ENCODE measurements around the gene KLHL29. TPM values are rescaled to one million over a fixed set of nuclear protein-coding genes. Genes with fewer than 3 reads are reported as not detected.

Gene KLHL29
- total and polyA plus RNA-seq, 5 donors, result 1.7 to 4.0 (median 2.0) TPM

GRCh38 chr2:23697256-23698075, 312.5 kb downstream of the KLHL29 start:
- no peaks in the 10 kb centered on the region for H3K27me3 ChIP-seq (ENCODE audit: control insufficient read depth, insufficient read depth)

DNA sequence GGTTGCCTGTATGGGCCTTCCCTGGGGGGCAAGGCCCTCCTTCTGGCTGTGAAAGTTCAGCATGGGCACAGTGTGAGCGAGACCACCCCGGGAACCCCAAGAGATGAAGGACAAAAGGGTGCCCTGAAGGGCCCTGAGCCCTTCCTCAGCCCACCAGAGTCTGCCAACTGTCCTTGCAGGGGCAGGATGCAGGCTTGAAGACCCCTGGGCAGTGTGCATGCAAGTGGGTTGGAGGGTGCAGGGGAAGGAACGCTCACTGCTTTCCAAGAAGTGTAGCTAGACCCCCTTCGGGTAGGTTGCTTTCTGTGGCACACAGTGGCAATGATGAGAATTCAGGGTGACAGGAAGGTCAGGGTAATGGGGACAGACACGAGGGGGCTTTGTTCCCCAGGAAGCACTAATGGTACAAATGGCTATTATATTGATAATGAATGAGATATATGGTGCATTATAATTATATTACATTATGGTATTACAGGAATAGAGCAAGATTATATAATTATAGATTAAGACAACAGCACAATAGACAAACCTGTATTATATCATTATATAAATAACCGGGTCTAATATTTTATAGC, 313.2 kb downstream of the KLHL29 start:
- intact Hi-C loops (cut with DNase I), result no loop called here
- no peak for ATAC-seq
- no peaks in the 10 kb centered on the region for H3K4me1 ChIP-seq (ENCODE audit: control insufficient read depth, insufficient read depth, low read length)
- H3K9me3 ChIP-seq (ENCODE audit: control insufficient read depth, low read length), result no peaks in the 10 kb centered on the region
- no peak for DNase-seq
- no peak overlapping the region for H3K27ac ChIP-seq (ENCODE audit: low read length)
- H3K27me3 ChIP-seq (ENCODE audit: control insufficient read depth, insufficient read depth), result no peaks in the 10 kb centered on the region
- H3K4me3 ChIP-seq (ENCODE audit: low read length), result no peak overlapping the region
- WGBS, result 76% methylated on average over 6 of the region's 6 CpGs

More at GRCh38 chr2:23697256-23698075, 312.5 kb downstream of the KLHL29 start:
- DNase-seq (no peak), ATAC-seq (no peak)
- H3K9me3 ChIP-seq (ENCODE audit: control insufficient read depth, low read length), result no peaks in the 10 kb centered on the region
- H3K27ac ChIP-seq (ENCODE audit: low read length), result no peak overlapping the region
- intact Hi-C loops (cut with DNase I), result no loop called here
- 81% methylated on average over 12 of the region's 12 CpGs for WGBS
- H3K4me3 ChIP-seq (ENCODE audit: low read length), result no peak overlapping the region
- no peaks in the 10 kb centered on the region for H3K4me1 ChIP-seq (ENCODE audit: control insufficient read depth, insufficient read depth, low read length)

DNA sequence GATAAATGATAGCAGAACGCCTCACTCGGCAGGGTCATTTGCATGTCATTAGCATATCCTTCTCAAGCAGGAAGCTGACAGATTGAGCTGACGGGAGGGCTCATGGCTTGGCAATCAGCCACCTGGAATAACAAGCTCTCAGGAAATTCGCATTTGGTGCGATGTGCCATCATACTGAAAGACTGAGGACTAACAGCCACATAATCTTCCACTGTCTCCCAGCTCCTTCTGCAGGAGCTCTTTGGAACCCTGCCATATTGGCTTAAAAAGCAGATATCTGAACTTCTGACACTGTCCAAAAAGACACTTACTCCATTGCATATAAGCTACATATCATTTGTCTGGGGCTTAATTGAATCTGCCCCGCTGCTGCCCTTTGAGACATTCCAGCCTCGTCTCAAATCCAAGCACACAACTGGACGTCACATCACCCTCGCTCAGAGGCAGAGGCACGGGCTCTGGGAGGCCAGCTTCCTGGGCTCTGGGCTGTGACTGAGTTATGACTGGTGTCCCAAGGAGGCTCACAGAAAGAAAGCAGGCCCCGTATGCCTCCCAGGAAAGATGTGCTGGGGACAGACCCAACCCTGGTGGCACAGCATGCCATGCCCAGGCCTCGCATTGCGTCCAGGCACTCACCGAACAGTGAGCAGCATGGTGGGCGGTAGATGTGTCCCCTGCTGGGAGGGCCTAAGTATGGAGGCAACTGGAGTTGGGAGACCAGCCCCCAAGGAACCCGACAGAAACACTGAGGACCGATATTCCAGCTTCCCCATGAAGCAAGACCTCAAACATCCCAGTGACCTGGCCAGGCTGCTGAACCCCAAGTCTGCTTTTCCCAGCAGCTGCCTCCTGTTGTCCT, 314.0 kb downstream of the KLHL29 start:
- H3K27me3 ChIP-seq (ENCODE audit: control insufficient read depth, insufficient read depth), result no peaks in the 10 kb centered on the region
- H3K4me3 ChIP-seq (ENCODE audit: low read length), result no peak overlapping the region
- WGBS, result 68% methylated on average over 17 of the region's 17 CpGs
- no peaks in the 10 kb centered on the region for H3K4me1 ChIP-seq (ENCODE audit: control insufficient read depth, insufficient read depth, low read length)
- ATAC-seq (peak in 1 of 2 donors; percentile 7), DNase-seq (no peak)
- intact Hi-C loops (cut with DNase I), result no loop called here
- H3K27ac ChIP-seq (ENCODE audit: low read length), result no peak overlapping the region
- H3K9me3 ChIP-seq (ENCODE audit: control insufficient read depth, low read length), result no peaks in the 10 kb centered on the region

DNA sequence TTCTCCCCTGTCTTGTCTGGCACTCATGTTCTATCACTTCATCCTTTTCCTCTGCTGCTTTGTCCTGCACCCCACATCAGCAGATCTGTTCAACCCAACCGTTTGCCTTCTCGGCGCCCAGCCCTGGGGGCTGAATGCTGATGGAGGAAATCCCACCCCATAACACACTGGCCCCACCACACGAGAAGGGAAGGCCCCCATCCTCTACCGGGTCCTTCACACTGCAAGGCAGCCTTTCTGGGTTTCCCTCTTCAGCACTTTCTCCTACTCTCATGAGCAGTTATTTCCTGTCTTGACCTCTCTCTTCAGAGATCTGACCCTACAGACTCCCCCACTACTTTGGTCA, 314.6 kb downstream of the KLHL29 start:
- intact Hi-C loops (cut with DNase I), result no loop called here
- H3K4me3 ChIP-seq (ENCODE audit: low read length), result no peak overlapping the region
- 94% methylated on average over 5 of the region's 5 CpGs for WGBS
- DNase-seq (no peak), ATAC-seq (no peak)
- H3K27me3 ChIP-seq (ENCODE audit: control insufficient read depth, insufficient read depth), result no peaks in the 10 kb centered on the region
- no peaks in the 10 kb centered on the region for H3K4me1 ChIP-seq (ENCODE audit: control insufficient read depth, insufficient read depth, low read length)
- no peaks in the 10 kb centered on the region for H3K9me3 ChIP-seq (ENCODE audit: control insufficient read depth, low read length)
- H3K27ac ChIP-seq (ENCODE audit: low read length), result no peak overlapping the region

- H3K27me3 ChIP-seq (ENCODE audit: control insufficient read depth, insufficient read depth), result no peaks in the 10 kb centered on the region
- no peak for DNase-seq
- no peaks in the 10 kb centered on the region for H3K9me3 ChIP-seq (ENCODE audit: control insufficient read depth, low read length)
- intact Hi-C loops (cut with DNase I), result no loop called here
- ATAC-seq, result no peak
- WGBS, result 80% methylated on average over 5 of the region's 5 CpGs
- no peak overlapping the region for H3K27ac ChIP-seq (ENCODE audit: low read length)
- H3K4me3 ChIP-seq (ENCODE audit: low read length), result no peak overlapping the region
- H3K4me1 ChIP-seq (ENCODE audit: control insufficient read depth, insufficient read depth, low read length), result no peaks in the 10 kb centered on the region
Observed at GRCh38 chr2:23700627-23701026, 315.6 kb downstream of the KLHL29 start.

- Histone ChIP-seq H3K27ac (ENCODE audit: low read length) (no peak overlapping the region), H3K9me3 (ENCODE audit: control insufficient read depth, low read length) (no peaks in the 10 kb centered on the region), H3K4me3 (ENCODE audit: low read length) (no peak overlapping the region), H3K27me3 (ENCODE audit: control insufficient read depth, insufficient read depth) (no peaks in the 10 kb centered on the region), H3K4me1 (ENCODE audit: control insufficient read depth, insufficient read depth, low read length) (no peaks in the 10 kb centered on the region)
- ATAC-seq (no peak), DNase-seq (peak in 1 of 3 donors; percentile 29)
- intact Hi-C loops (cut with DNase I), result no loop called here
- WGBS, result 96% methylated on average over 17 of the region's 17 CpGs
Observed at GRCh38 chr2:23703037-23703582, 318.1 kb downstream of the KLHL29 start.

GRCh38 chr2:23703583-23704385, 318.8 kb downstream of the KLHL29 start:
- Histone ChIP-seq H3K4me3 (ENCODE audit: low read length) (no peak overlapping the region), H3K4me1 (ENCODE audit: control insufficient read depth, insufficient read depth, low read length) (no peaks in the 10 kb centered on the region), H3K27ac (ENCODE audit: low read length) (no peak overlapping the region), H3K9me3 (ENCODE audit: control insufficient read depth, low read length) (no peaks in the 10 kb centered on the region), H3K27me3 (ENCODE audit: control insufficient read depth, insufficient read depth) (no peaks in the 10 kb centered on the region)
- ATAC-seq, result peak in 1 of 2 donors; percentile 8
- intact Hi-C loops (cut with DNase I), result no loop called here
- DNase-seq, result peak in 1 of 3 donors; percentile 41
- WGBS, result 90% methylated on average over 16 of the region's 16 CpGs

GRCh38 chr2:23705771-23706612, 321.0 kb downstream of the KLHL29 start:
- Histone ChIP-seq H3K9me3 (ENCODE audit: control insufficient read depth, low read length) (no peaks in the 10 kb centered on the region), H3K4me3 (ENCODE audit: low read length) (no peak overlapping the region), H3K27me3 (ENCODE audit: control insufficient read depth, insufficient read depth) (no peaks in the 10 kb centered on the region), H3K4me1 (ENCODE audit: control insufficient read depth, insufficient read depth, low read length) (no peaks in the 10 kb centered on the region), H3K27ac (ENCODE audit: low read length) (no peak overlapping the region)
- no peak for ATAC-seq
- intact Hi-C loops (cut with DNase I), result no loop called here
- 96% methylated on average over 18 of the region's 18 CpGs for WGBS
- DNase-seq, result peak in 1 of 3 donors; percentile 22

DNA sequence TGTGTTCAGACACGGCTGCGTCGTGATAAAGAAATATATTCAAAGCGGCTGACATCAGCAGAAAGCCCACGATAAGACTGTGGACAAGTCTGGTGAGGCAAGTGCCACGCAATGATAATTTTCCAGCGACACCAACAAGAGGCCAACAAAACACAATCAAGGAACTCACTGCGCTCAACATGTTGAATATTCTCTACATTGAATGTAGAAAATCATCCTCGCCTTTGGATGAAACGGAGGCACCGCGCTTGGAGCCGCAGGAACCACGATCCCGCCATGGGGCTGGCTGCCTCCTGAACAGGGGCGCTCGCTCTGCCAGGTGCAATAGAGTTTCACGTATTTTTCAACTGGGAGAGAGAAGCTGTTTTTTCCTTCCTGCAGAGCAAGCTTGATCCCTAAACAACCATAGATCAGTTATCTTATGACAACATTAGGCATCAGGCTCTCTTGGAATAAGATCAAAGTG, 321.7 kb downstream of the KLHL29 start:
- no peaks in the 10 kb centered on the region for H3K27me3 ChIP-seq (ENCODE audit: control insufficient read depth, insufficient read depth)
- H3K27ac ChIP-seq (ENCODE audit: low read length), result no peak overlapping the region
- H3K9me3 ChIP-seq (ENCODE audit: control insufficient read depth, low read length), result no peaks in the 10 kb centered on the region
- no peak overlapping the region for H3K4me3 ChIP-seq (ENCODE audit: low read length)
- DNase-seq (no peak), ATAC-seq (no peak)
- no peaks in the 10 kb centered on the region for H3K4me1 ChIP-seq (ENCODE audit: control insufficient read depth, insufficient read depth, low read length)
- intact Hi-C loops (cut with DNase I), result no loop called here
- 90% methylated on average over 18 of the region's 18 CpGs for WGBS

- H3K9me3 ChIP-seq (ENCODE audit: control insufficient read depth, low read length), result no peaks in the 10 kb centered on the region
- H3K27ac ChIP-seq (ENCODE audit: low read length), result no peak overlapping the region
- intact Hi-C loops (cut with DNase I), result no loop called here
- ATAC-seq, result no peak
- no peak for DNase-seq
- H3K27me3 ChIP-seq (ENCODE audit: control insufficient read depth, insufficient read depth), result no peaks in the 10 kb centered on the region
- WGBS, result 69% methylated on average over 9 of the region's 9 CpGs
- no peak overlapping the region for H3K4me3 ChIP-seq (ENCODE audit: low read length)
- H3K4me1 ChIP-seq (ENCODE audit: control insufficient read depth, insufficient read depth, low read length), result no peaks in the 10 kb centered on the region
Observed at GRCh38 chr2:23707096-23707495, 322.1 kb downstream of the KLHL29 start.
